Tracheal epithelial cell (primary cell): ENCODE results near the gene KLHDC2. TPM values are rescaled to one million over a fixed set of nuclear protein-coding genes. Genes with fewer than 3 reads are reported as not detected.

Source experiments
- total RNA-seq: library from RNA; depleted of rRNA; stranded (reverse); fragments of >200 nt; gene quantifications from 2 replicates; pipeline ENCODE4 v1.2.1, GENCODE V29; 2014

The KLHDC2 gene
- 44.3 and 76.1 TPM in 2 replicates for total RNA-seq

GRCh38 chr14:49767571-49768300 lies at the start of gene KLHDC2:
KLHDC2 (plus strand) TSS chr14:49768153; CDS start chr14:49768469, 316 bp downstream.

Other genes starting within 250 kb of the KLHDC2 start
- gene RPS29, start 181.8 kb upstream of the KLHDC2 start, total RNA-seq, result 2,980 and 6,428 TPM in 2 replicates
- 8.1 and 8.2 TPM in 2 replicates for gene LRR1, start 169.2 kb upstream of the KLHDC2 start, total RNA-seq
- 250 and 268 TPM in 2 replicates for gene RPL36AL, start 147.5 kb upstream of the KLHDC2 start, total RNA-seq
- gene MGAT2, start 147.4 kb upstream of the KLHDC2 start, total RNA-seq, result 51.3 and 52.2 TPM in 2 replicates
- gene DNAAF2, start 132.9 kb upstream of the KLHDC2 start, total RNA-seq, result 15.9 and 16.8 TPM in 2 replicates
- 2.3 and 4.8 TPM in 2 replicates for gene POLE2, start 79.9 kb upstream of the KLHDC2 start, total RNA-seq
- 0.43 and 0.72 TPM in 2 replicates for gene KLHDC1, start 75.0 kb upstream of the KLHDC2 start, total RNA-seq
- gene NEMF, start 84.6 kb downstream of the KLHDC2 start, total RNA-seq, result 36.4 and 55.2 TPM in 2 replicates
- 91.2 and 92.3 TPM in 2 replicates for gene ARF6, start 124.9 kb downstream of the KLHDC2 start, total RNA-seq